Thoracic aorta (tissue), 2 donors: Measurements from ENCODE around the gene KLHL3. TPM values are rescaled to one million over a fixed set of nuclear protein-coding genes. Genes with fewer than 3 reads are reported as not detected.

Experiments
- ATAC-seq: fragments of 150-250 bp; one replicate; pipeline ENCODE4 v1.8.0; 2017; ENCODE audit warnings: low read depth; ENCODE audit not compliant: insufficient number of reproducible peaks, low FRiP score
- DNase-seq: peaks from one replicate; pipeline ENCODE4 v3.0.0-alpha.2; 2020; ENCODE audit warnings: low spot score
- H3K27ac ChIP-seq, 2 donors: fragments of 200-600 bp; sonication (generic); 1 replicate in 1 of 2; 2 replicates in 1 of 2; pipeline ENCODE4 v1.5.1; 2016; ENCODE audit warnings: mild to moderate bottlenecking in 2 of 2, moderate library complexity in 2 of 2
- H3K27me3 ChIP-seq: fragments of 200-600 bp; sonication (generic); replicated peaks from 2 replicates; pipeline ENCODE4 v1.6.0; 2016; ENCODE audit warnings: mild to moderate bottlenecking; ENCODE audit not compliant: insufficient read depth
- H3K36me3 ChIP-seq: fragments of 200-600 bp; sonication (generic); one replicate; pipeline ENCODE4 v1.5.1; 2016
- H3K4me1 ChIP-seq, 2 donors: fragments of 200-600 bp; sonication (generic); 1 replicate in 1 of 2; 2 replicates in 1 of 2; pipeline versions ENCODE4 v1.5.1 to v1.6.0; 2016; ENCODE audit warnings: low read depth in 2 of 2, mild to moderate bottlenecking in 1 of 2; ENCODE audit not compliant: control insufficient read depth in 1 of 2
- H3K4me3 ChIP-seq: fragments of 200-600 bp; sonication (generic); 2 replicates; pipeline ENCODE4 v1.5.1; 2016; ENCODE audit warnings: mild to moderate bottlenecking
- H3K9me3 ChIP-seq: fragments of 200-600 bp; sonication (generic); 2 replicates; pipeline ENCODE4 v1.5.1; 2016
- CTCF ChIP-seq: fragments of 200-600 bp; sonication (generic); IDR thresholded peaks from one replicate; pipeline ENCODE4 v1.5.1; 2019; ENCODE audit warnings: antibody characterized with exemption
- total RNA-seq, 2 donors: library from RNA; depleted of rRNA; stranded (reverse); fragments of >200 nt; gene quantifications; one replicate each; pipeline versions ENCODE4 v1.1.0 to v1.2.3, GENCODE V29; 2016

KLHL3 gene
- total RNA-seq, 2 donors from 2014 or later, result 9.1 to 12.8 TPM

GRCh38 chr5:137716337-137716736 lies 19.6 kb downstream of the KLHL3 start:
- no peak for TF ChIP-seq CTCF
- DNase-seq (no peak), ATAC-seq (no peak)
- Histone ChIP-seq H3K9me3 (no peaks in the 10 kb centered on the region), H3K27ac (no peak overlapping the region), H3K4me3 (no peak overlapping the region), H3K27me3 (no peaks in the 10 kb centered on the region), H3K4me1 (peaks cover 4 to 15% of the 10 kb centered on the region in 2 donors), H3K36me3 (no peaks in the 10 kb centered on the region)

GRCh38 chr5:137715456-137715855 lies 20.4 kb downstream of the KLHL3 start:
- Histone ChIP-seq H3K36me3 (no peaks in the 10 kb centered on the region), H3K27ac (no peak overlapping the region), H3K27me3 (no peaks in the 10 kb centered on the region), H3K4me3 (no peak overlapping the region), H3K4me1 (peaks cover 4 to 20% of the 10 kb centered on the region in 2 donors), H3K9me3 (no peaks in the 10 kb centered on the region)
- no peak for DNase-seq
- ATAC-seq, result no peak
- no peak for TF ChIP-seq CTCF

- DNase-seq (no peak), ATAC-seq (no peak)
- Histone ChIP-seq H3K9me3 (no peaks in the 10 kb centered on the region), H3K27ac (no peak overlapping the region), H3K4me1 (peaks cover 4 to 26% of the 10 kb centered on the region in 2 donors), H3K27me3 (no peaks in the 10 kb centered on the region), H3K36me3 (no peaks in the 10 kb centered on the region), H3K4me3 (no peak overlapping the region)
- no peak for TF ChIP-seq CTCF
These were observed 20.9 kb downstream of the KLHL3 start for GRCh38 chr5:137714946-137715345.

- DNase-seq (no peak), ATAC-seq (no peak)
- Histone ChIP-seq H3K4me1 (peaks cover 4 to 30% of the 10 kb centered on the region in 2 donors), H3K4me3 (no peak overlapping the region), H3K9me3 (no peaks in the 10 kb centered on the region), H3K36me3 (no peaks in the 10 kb centered on the region), H3K27ac (no peak overlapping the region), H3K27me3 (no peaks in the 10 kb centered on the region)
- TF ChIP-seq CTCF, result no peak
These were observed 21.4 kb downstream of the KLHL3 start for GRCh38 chr5:137714494-137714893.

- Histone ChIP-seq H3K27me3 (no peaks in the 10 kb centered on the region), H3K9me3 (no peaks in the 10 kb centered on the region), H3K4me3 (no peak overlapping the region), H3K36me3 (no peaks in the 10 kb centered on the region), H3K4me1 (peaks cover 4 to 32% of the 10 kb centered on the region in 2 donors), H3K27ac (no peak overlapping the region)
- ATAC-seq (no peak), DNase-seq (no peak)
- no peak for TF ChIP-seq CTCF
These were observed 23.7 kb downstream of the KLHL3 start for GRCh38 chr5:137712139-137712667.
